Peyer's patch (tissue), 4 donors: Measurements from ENCODE around the gene SLC3A2. TPM values are rescaled to one million over a fixed set of nuclear protein-coding genes. Genes with fewer than 3 reads are reported as not detected.

ENCODE experiments used
- DNase-seq, 3 donors: peaks; one replicate each; pipeline ENCODE4 v3.0.0-alpha.2; 2017 to 2019
- H3K27ac ChIP-seq, 4 donors: fragments of 200-600 bp; sonication (generic); one replicate each; pipeline ENCODE4 v1.5.1; 2016 to 2019
- H3K27me3 ChIP-seq, 2 donors: fragments of 200-600 bp; sonication (generic); one replicate each; pipeline ENCODE4 v1.5.1; 2019
- H3K36me3 ChIP-seq, 3 donors: fragments of 200-600 bp; sonication (generic); one replicate each; pipeline ENCODE4 v1.5.1; 2016 to 2019
- H3K4me1 ChIP-seq, 4 donors: fragments of 200-600 bp; sonication (generic); one replicate each; pipeline ENCODE4 v1.5.1; 2016 to 2019
- H3K4me3 ChIP-seq, 4 donors: fragments of 200-600 bp; sonication (generic); 1 replicate in 3 of 4; 2 replicates in 1 of 4; pipeline ENCODE4 v1.5.1; 2016 to 2019; ENCODE audit warnings: mild to moderate bottlenecking in 1 of 4
- H3K9me3 ChIP-seq, 4 donors: fragments of 200-600 bp; sonication (generic); one replicate each; pipeline ENCODE4 v1.5.1; 2016 to 2019; ENCODE audit warnings: mild to moderate bottlenecking in 1 of 4
- CTCF ChIP-seq, 6 experiments: fragments of 450-650 bp in 4 of 6; fragments of 200-600 bp in 2 of 6; sonication (generic) in 1 of 6; IDR thresholded peaks; one replicate each; pipeline ENCODE4 v1.5.1; 2017 to 2019; ENCODE audit warnings: antibody characterized with exemption in 6 of 6, mild to moderate bottlenecking in 3 of 6, moderate library complexity in 1 of 6
- POLR2A ChIP-seq, 2 donors: fragments of 450-650 bp; IDR thresholded peaks; one replicate each; pipeline ENCODE4 v1.5.1; 2017; ENCODE audit warnings: antibody characterized with exemption in 2 of 2, mild to moderate bottlenecking in 2 of 2, moderate library complexity in 2 of 2
- total RNA-seq, 4 donors: library from RNA; depleted of rRNA; stranded (reverse); fragments of >200 nt; gene quantifications; one replicate each; pipeline ENCODE4 v1.1.0, GENCODE V29; 2016

SLC3A2 gene
- total RNA-seq, 4 donors from 2014 or later, result 64.4 to 253 (median 207) TPM

- peaks cover 0 to 49% (median 0%) of the 10 kb centered on the region in 3 donors for H3K36me3 ChIP-seq
- H3K4me3 ChIP-seq, result peak overlapping the region; percentile 80 to 97 (median 90)
These were observed 1.7 kb downstream of the SLC3A2 start for GRCh38 chr11:62882431-62882749.

GRCh38 chr11:62882788-62883501, 2.2 kb downstream of the SLC3A2 start:
- Histone ChIP-seq H3K36me3 (peaks cover 0 to 54% (median 0%) of the 10 kb centered on the region in 3 donors), H3K4me3 (peak overlapping the region in 3 of 4 donors; percentile 80 to 97 (median 87)), H3K4me1 (peaks cover 0 to 61% (median 15%) of the 10 kb centered on the region in 4 donors), H3K27me3 (no peaks in the 10 kb centered on the region), H3K27ac (peak overlapping the region; percentile 5 to 99 (median 97)), H3K9me3 (no peaks in the 10 kb centered on the region)
- DNase-seq, result peak in 1 of 3 donors; percentile 53
- TF ChIP-seq POLR2A (IDR thresholded peaks at IDR 0.05) (peak in 1 of 2 donors; percentile 31), CTCF (IDR thresholded peaks at IDR 0.05) (no peak)

More at GRCh38 chr11:62882431-62882749, 1.7 kb downstream of the SLC3A2 start:
- no peaks in the 10 kb centered on the region for H3K9me3 ChIP-seq
- H3K4me1 ChIP-seq, result peaks cover 0 to 57% (median 15%) of the 10 kb centered on the region in 4 donors
- TF ChIP-seq POLR2A (IDR thresholded peaks at IDR 0.05), result no peak
- no peak for TF ChIP-seq CTCF (IDR thresholded peaks at IDR 0.05)
- H3K27me3 ChIP-seq, result no peaks in the 10 kb centered on the region
- no peak for DNase-seq
- H3K27ac ChIP-seq, result peak overlapping the region; percentile 97 to 99 (median 97)

GRCh38 chr11:62883673-62884072, 3.0 kb downstream of the SLC3A2 start:
- peak overlapping the region in 1 of 4 donors; percentile 27 for H3K27ac ChIP-seq
- TF ChIP-seq CTCF (IDR thresholded peaks at IDR 0.05) (no peak), POLR2A (IDR thresholded peaks at IDR 0.05) (no peak)
- DNase-seq, result no peak
- H3K4me1 ChIP-seq, result peaks cover 0 to 68% (median 15%) of the 10 kb centered on the region in 4 donors
- peak overlapping the region in 1 of 4 donors; percentile 80 for H3K4me3 ChIP-seq
- H3K9me3 ChIP-seq, result no peaks in the 10 kb centered on the region
- no peaks in the 10 kb centered on the region for H3K27me3 ChIP-seq
- peaks cover 0 to 62% (median 3%) of the 10 kb centered on the region in 3 donors for H3K36me3 ChIP-seq

- Histone ChIP-seq H3K4me3 (no peak overlapping the region), H3K27me3 (no peaks in the 10 kb centered on the region), H3K4me1 (peaks cover 4 to 64% (median 11%) of the 10 kb centered on the region in 4 donors), H3K36me3 (peaks cover 0 to 69% (median 3%) of the 10 kb centered on the region in 3 donors), H3K27ac (no peak overlapping the region), H3K9me3 (no peaks in the 10 kb centered on the region)
- DNase-seq, result no peak
- no peak for TF ChIP-seq CTCF (IDR thresholded peaks at IDR 0.05)
- no peak for TF ChIP-seq POLR2A (IDR thresholded peaks at IDR 0.05)
These were observed 4.5 kb downstream of the SLC3A2 start for GRCh38 chr11:62885137-62885750.

GRCh38 chr11:62888406-62888805, 7.7 kb downstream of the SLC3A2 start:
- H3K9me3 ChIP-seq, result no peaks in the 10 kb centered on the region
- no peak for DNase-seq
- peaks cover 0 to 64% (median 2%) of the 10 kb centered on the region in 4 donors for H3K4me1 ChIP-seq
- H3K4me3 ChIP-seq, result no peak overlapping the region
- H3K27me3 ChIP-seq, result no peaks in the 10 kb centered on the region
- peak overlapping the region in 2 of 4 donors; percentile 44 to 79 for H3K27ac ChIP-seq
- H3K36me3 ChIP-seq, result peaks cover 0 to 60% (median 3%) of the 10 kb centered on the region in 3 donors
- TF ChIP-seq POLR2A (IDR thresholded peaks at IDR 0.05), result no peak
- no peak for TF ChIP-seq CTCF (IDR thresholded peaks at IDR 0.05)
